CD4-positive, alpha-beta T cell (primary cell): ENCODE data around the gene CCSAP. TPM values are rescaled to one million over a fixed set of nuclear protein-coding genes. Genes with fewer than 3 reads are reported as not detected.
"Not testable (repeated sequence)": the region's sequence is repeated elsewhere in the genome, so short reads cannot be mapped to it uniquely, and the experiment has no call there.

Experiments used
- ATAC-seq: fragments of 200-7000 bp; cut with Tn5 transposase; one replicate; pipeline ENCODE4 v1.10.0; 2022; ENCODE audit warnings: mild to moderate bottlenecking; ENCODE audit not compliant: poor library complexity
- CTCF ChIA-PET: fragments of 350-600 bp; sonication (Branson Sonifier 250); formaldehyde crosslinking; loops from one replicate; lab custom pipeline; 2021; ENCODE audit warnings: antibody characterized with exemption, inconsistent platforms; lab: Charles Lee
- POLR2A ChIA-PET: fragments of 350-600 bp; sonication (Branson Sonifier 250); formaldehyde crosslinking; loops from one replicate; lab custom pipeline; 2021; ENCODE audit warnings: antibody characterized with exemption, inconsistent platforms; lab: Charles Lee
- DNase-seq, 14 experiments: peaks; one replicate each; pipeline ENCODE4 v3.0.0-alpha.2; 2013 to 2020; ENCODE audit warnings: mixed read lengths in 2 of 14
- H3K27ac ChIP-seq, 2 donors: one replicate each; pipeline versions ENCODE4 v1.5.1 to v1.7.0; 2013; ENCODE audit warnings: low read length in 2 of 2, low read depth in 1 of 2, mild to moderate bottlenecking in 1 of 2
- H3K27me3 ChIP-seq, 2 experiments: 1 replicate in 1 of 2; 2 replicates in 1 of 2; pipeline versions ENCODE4 v1.6.1 to v1.7.0; 2013; ENCODE audit warnings: low read length in 2 of 2, control low read depth in 1 of 2, mild to moderate bottlenecking in 1 of 2, moderate library complexity in 1 of 2; ENCODE audit not compliant: insufficient read depth in 2 of 2, control insufficient read depth in 1 of 2
- H3K36me3 ChIP-seq: one replicate; pipeline ENCODE4 v1.6.1; 2013; ENCODE audit warnings: low read length, control low read depth; ENCODE audit not compliant: insufficient read depth
- H3K4me1 ChIP-seq: one replicate; pipeline ENCODE4 v1.6.1; 2013; ENCODE audit warnings: low read length, control low read depth; ENCODE audit not compliant: insufficient read depth
- H3K4me3 ChIP-seq: one replicate; pipeline ENCODE4 v1.5.1; 2013; ENCODE audit warnings: mild to moderate bottlenecking, low read length, moderate library complexity
- H3K9me3 ChIP-seq, 2 experiments: 1 replicate in 1 of 2; 2 replicates in 1 of 2; pipeline versions ENCODE4 v1.6.1 to v1.7.0; 2013; ENCODE audit warnings: low read length in 2 of 2, mild to moderate bottlenecking in 2 of 2, control low read depth in 1 of 2, moderate library complexity in 1 of 2; ENCODE audit not compliant: control insufficient read depth in 1 of 2, insufficient read depth in 1 of 2
- H3K27ac Mint-ChIP-seq: one replicate; pipeline ENCODE4 v1.8.0; 2020; ENCODE audit warnings: mixed read lengths
- H3K27me3 Mint-ChIP-seq: one replicate; pipeline ENCODE4 v1.8.0; 2021; ENCODE audit warnings: mixed read lengths
- H3K36me3 Mint-ChIP-seq: one replicate; pipeline ENCODE4 v1.8.0; 2021; ENCODE audit warnings: low read depth, mixed read lengths
- H3K4me1 Mint-ChIP-seq: one replicate; pipeline ENCODE4 v1.8.0; 2021; ENCODE audit warnings: low read depth, mixed read lengths
- H3K4me3 Mint-ChIP-seq: one replicate; pipeline ENCODE4 v1.8.0; 2020; ENCODE audit warnings: mild to moderate bottlenecking, mixed read lengths
- H3K9me3 Mint-ChIP-seq: one replicate; pipeline ENCODE4 v1.8.0; 2020; ENCODE audit warnings: mixed read lengths
- CTCF ChIP-seq: fragments of 200-600 bp; IDR thresholded peaks from one replicate; pipeline ENCODE4 v1.8.0; 2022; ENCODE audit warnings: antibody characterized with exemption, mild to moderate bottlenecking
- intact Hi-C, 2 experiments: fragments of 100-400 bp; cut with DNase I in 1 of 2; cut with micrococcal nuclease in 1 of 2; formaldehyde crosslinking; loops; one replicate each; pipeline versions ENCODE4 v1.15.1 to v1.9.0; 2023 to 2025; cut with DNase I, micrococcal nuclease
- total RNA-seq, 174 experiments: library from RNA in 2 of 174; stranded (reverse) in 2 of 174; gene quantifications; one replicate each; pipeline ENCODE4 v1.2.3 and lab custom pipeline; 2021 to 2026

Gene CCSAP
- total RNA-seq, 2 experiments from 2014 or later = 14.3 to 15.2 TPM

GRCh38 chr1:229379846-229380245, 37.0 kb upstream of the CCSAP start:
- Histone ChIP-seq H3K27ac (no peak overlapping the region), H3K36me3 (no peaks in the 10 kb centered on the region), H3K9me3 (peaks cover 0 to 4% of the 10 kb centered on the region in 2 experiments), H3K4me1 (no peaks in the 10 kb centered on the region), H3K27me3 (no peaks in the 10 kb centered on the region), H3K4me3 (no peak overlapping the region)
- CTCF ChIA-PET = no interaction called here
- POLR2A ChIA-PET = no interaction called here
- no peak overlapping the region for H3K4me3 Mint-ChIP-seq
- no peaks in the 10 kb centered on the region for H3K36me3 Mint-ChIP-seq
- H3K27ac Mint-ChIP-seq = no peak overlapping the region
- ATAC-seq = no peak
- H3K27me3 Mint-ChIP-seq = peaks cover 5% of the 10 kb centered on the region
- no peak for TF ChIP-seq CTCF
- DNase-seq = no peak
- no peaks in the 10 kb centered on the region for H3K4me1 Mint-ChIP-seq
- H3K9me3 Mint-ChIP-seq = no peaks in the 10 kb centered on the region
- intact Hi-C loops = no loop called here

GRCh38 chr1:229378586-229379367, 35.9 kb upstream of the CCSAP start:
- H3K27me3 ChIP-seq = no peaks in the 10 kb centered on the region
- H3K4me3 ChIP-seq = no peak overlapping the region
- Mint-ChIP-seq H3K36me3 (no peaks in the 10 kb centered on the region), H3K27ac (no peak overlapping the region), H3K4me1 (no peaks in the 10 kb centered on the region), H3K9me3 (no peaks in the 10 kb centered on the region), H3K4me3 (no peak overlapping the region), H3K27me3 (no peaks in the 10 kb centered on the region)
- intact Hi-C loops = no loop called here
- ChIA-PET CTCF (no interaction called here), POLR2A (no interaction called here)
- ATAC-seq = no peak
- DNase-seq = no peak
- no peak overlapping the region for H3K27ac ChIP-seq
- TF ChIP-seq CTCF = no peak
- H3K9me3 ChIP-seq = peaks cover 0 to 4% of the 10 kb centered on the region in 2 experiments
- H3K4me1 ChIP-seq = no peaks in the 10 kb centered on the region
- H3K36me3 ChIP-seq = no peaks in the 10 kb centered on the region

GRCh38 chr1:229378035-229378434, 35.2 kb upstream of the CCSAP start:
- H3K4me1 Mint-ChIP-seq, CTCF ChIA-PET, intact Hi-C loops, H3K27ac ChIP-seq, H3K27me3 Mint-ChIP-seq, H3K4me3 ChIP-seq, H3K36me3 ChIP-seq, POLR2A ChIA-PET, H3K9me3 Mint-ChIP-seq, H3K4me1 ChIP-seq, H3K27me3 ChIP-seq, H3K36me3 Mint-ChIP-seq, H3K27ac Mint-ChIP-seq, ATAC-seq, H3K9me3 ChIP-seq, DNase-seq, H3K4me3 Mint-ChIP-seq: not testable (repeated sequence)

GRCh38 chr1:229377429-229377828, 34.6 kb upstream of the CCSAP start:
- TF ChIP-seq CTCF = no peak
- H3K9me3 Mint-ChIP-seq = no peaks in the 10 kb centered on the region
- no peak overlapping the region for H3K27ac ChIP-seq
- no peaks in the 10 kb centered on the region for H3K27me3 ChIP-seq
- H3K9me3 ChIP-seq = peaks cover 0 to 4% of the 10 kb centered on the region in 2 experiments
- no peak overlapping the region for H3K4me3 Mint-ChIP-seq
- ATAC-seq (no peak), DNase-seq (no peak)
- H3K27me3 Mint-ChIP-seq = peaks cover 9% of the 10 kb centered on the region
- ChIA-PET POLR2A (no interaction called here), CTCF (no interaction called here)
- intact Hi-C loops = no loop called here
- H3K4me1 ChIP-seq = no peaks in the 10 kb centered on the region
- H3K4me1 Mint-ChIP-seq = no peaks in the 10 kb centered on the region
- H3K27ac Mint-ChIP-seq = no peak overlapping the region
- no peak overlapping the region for H3K4me3 ChIP-seq
- no peaks in the 10 kb centered on the region for H3K36me3 Mint-ChIP-seq
- H3K36me3 ChIP-seq = no peaks in the 10 kb centered on the region
